ENCODE measurements around the gene BRME1.

The BRME1 gene

GRCh38 chr19:13864667-13865570, 41.0 kb downstream of the BRME1 start (continued):
- TF ChIP-seq REST (tag by site-specific recombination; IDR thresholded peaks at IDR 0.05): no peak
- no peak for TF ChIP-seq ZNF658 (tag by site-specific recombination; IDR thresholded peaks at IDR 0.05)
- peak; percentile 83 for TF ChIP-seq PATZ1 (tag by site-specific recombination; IDR thresholded peaks at IDR 0.05)
- TF ChIP-seq TSHZ1 (tag by site-specific recombination; IDR thresholded peaks at IDR 0.05; ENCODE audit: borderline replicate concordance): no peak
- TF ChIP-seq KLF17 (tag by site-specific recombination; IDR thresholded peaks at IDR 0.05): peak; percentile 65; the same call in 1 of the 2 replicates
- TF ChIP-seq ZNF704 (tag by site-specific recombination; IDR thresholded peaks at IDR 0.05): no peak
- no peak for TF ChIP-seq PBX3 (CRISPR knock-in tag; IDR thresholded peaks at IDR 0.05)
- TF ChIP-seq ZBTB20 (tag by site-specific recombination; IDR thresholded peaks at IDR 0.05): peak; percentile 72
- TF ChIP-seq ZNF600 (tag by site-specific recombination; IDR thresholded peaks at IDR 0.05): 0 out of 2 replicates have a peak, but pooled peaks have one; percentile 16

- Histone ChIP-seq H3K4me1 (ENCODE audit: control insufficient read depth, insufficient read depth, low read length) (no peaks in the 10 kb centered on the region; the same call in 1 of the 2 replicates), H3K4me3 (ENCODE audit: low read depth, low read length) (no peak overlapping the region), H3K36me3 (ENCODE audit: control insufficient read depth in 2 of 2, insufficient read depth in 1 of 2, low read length in 2 of 2) (no peaks in the 10 kb centered on the region), H3K27ac (ENCODE audit: extremely low read depth, low read depth, low read length) (no peak overlapping the region; the same call in 1 of the 2 replicates), H3K9me3 (ENCODE audit: control insufficient read depth, insufficient read depth, low read depth, low read length) (no peaks in the 10 kb centered on the region)
- ChIA-PET POLR2A (interaction anchor here (0.6 to 2.5 kb wide), 4 partner anchors 10 to 571 kb away, joined by 3 to 11 read pairs (median 3); a partner anchor contains a TSS), CTCF (interaction anchor here (0.5 to 3.9 kb wide), 10 partner anchors 11 to 211 kb away, joined by 3 to 45 read pairs (median 8); partner anchors contain the start of genes C19orf53 and IL27RA)
- no peak for TF ChIP-seq ZNF19 (tag by site-specific recombination; IDR thresholded peaks at IDR 0.05; ENCODE audit: low read depth)
- peak; percentile 43; the same call in 1 of the 2 replicates for TF ChIP-seq HIC1 (tag by site-specific recombination; IDR thresholded peaks at IDR 0.05)
- TF ChIP-seq ZNF121 (tag by site-specific recombination; IDR thresholded peaks at IDR 0.05): no peak
- TF ChIP-seq ZNF600 (tag by site-specific recombination; IDR thresholded peaks at IDR 0.05): peak; percentile 73
- no peak for TF ChIP-seq ZBTB10 (tag by site-specific recombination; IDR thresholded peaks at IDR 0.05)
- no peak for TF ChIP-seq HOXA7 (CRISPR knock-in tag; IDR thresholded peaks at IDR 0.05; ENCODE audit: borderline replicate concordance)
These were observed 41.8 kb downstream of the BRME1 start for GRCh38 chr19:13864046-13864666.

Measured in HEK293 (cell line).